HG03571 (cell line): ENCODE measurements around the gene COMT.

Experiments used
- ATAC-seq: cut with Tn5 transposase; IDR thresholded peaks from one replicate; pipeline ENCODE4 v1.9.1; 2021; ENCODE audit not compliant: unreplicated experiment

COMT gene

DNA sequence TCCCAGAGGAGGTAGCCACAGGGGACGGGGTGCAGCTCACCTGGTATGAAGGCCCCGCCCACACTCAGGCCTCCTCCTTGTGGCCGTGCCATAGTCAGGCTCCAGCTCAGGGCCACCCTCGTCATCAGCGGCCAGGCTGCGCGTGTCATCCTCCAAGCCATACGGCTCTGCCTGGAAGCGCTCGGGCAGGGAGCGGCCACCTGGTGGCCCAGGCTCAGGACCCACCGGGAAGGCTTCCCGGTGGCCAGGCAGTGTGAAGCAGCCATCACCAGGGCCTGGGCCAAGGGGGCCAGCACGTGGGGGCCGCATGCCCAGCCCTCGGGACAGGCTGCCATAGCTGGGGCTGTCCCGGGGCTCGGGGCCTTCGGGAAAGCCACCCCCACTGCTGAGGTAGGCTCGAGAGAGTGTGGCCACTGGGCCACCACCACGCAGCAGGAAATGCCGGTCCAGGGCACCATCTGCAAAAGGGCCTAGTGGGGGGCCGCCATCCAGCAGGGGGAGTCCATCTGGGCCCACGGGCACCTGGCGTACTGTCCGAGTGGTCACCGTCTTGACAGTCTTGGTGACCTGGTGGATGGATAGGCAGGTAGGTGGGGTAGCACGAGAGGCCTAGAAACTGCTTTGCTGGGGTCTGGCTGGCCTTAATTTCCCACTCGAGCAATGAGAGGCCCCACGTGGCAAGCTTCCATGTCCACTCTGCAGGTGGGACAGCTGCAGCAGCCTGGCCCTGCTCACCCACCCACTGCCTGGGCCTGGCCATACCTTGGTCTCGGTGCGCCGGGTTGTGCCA, 39.8 kb downstream of the COMT start:
- ATAC-seq = no peak

DNA sequence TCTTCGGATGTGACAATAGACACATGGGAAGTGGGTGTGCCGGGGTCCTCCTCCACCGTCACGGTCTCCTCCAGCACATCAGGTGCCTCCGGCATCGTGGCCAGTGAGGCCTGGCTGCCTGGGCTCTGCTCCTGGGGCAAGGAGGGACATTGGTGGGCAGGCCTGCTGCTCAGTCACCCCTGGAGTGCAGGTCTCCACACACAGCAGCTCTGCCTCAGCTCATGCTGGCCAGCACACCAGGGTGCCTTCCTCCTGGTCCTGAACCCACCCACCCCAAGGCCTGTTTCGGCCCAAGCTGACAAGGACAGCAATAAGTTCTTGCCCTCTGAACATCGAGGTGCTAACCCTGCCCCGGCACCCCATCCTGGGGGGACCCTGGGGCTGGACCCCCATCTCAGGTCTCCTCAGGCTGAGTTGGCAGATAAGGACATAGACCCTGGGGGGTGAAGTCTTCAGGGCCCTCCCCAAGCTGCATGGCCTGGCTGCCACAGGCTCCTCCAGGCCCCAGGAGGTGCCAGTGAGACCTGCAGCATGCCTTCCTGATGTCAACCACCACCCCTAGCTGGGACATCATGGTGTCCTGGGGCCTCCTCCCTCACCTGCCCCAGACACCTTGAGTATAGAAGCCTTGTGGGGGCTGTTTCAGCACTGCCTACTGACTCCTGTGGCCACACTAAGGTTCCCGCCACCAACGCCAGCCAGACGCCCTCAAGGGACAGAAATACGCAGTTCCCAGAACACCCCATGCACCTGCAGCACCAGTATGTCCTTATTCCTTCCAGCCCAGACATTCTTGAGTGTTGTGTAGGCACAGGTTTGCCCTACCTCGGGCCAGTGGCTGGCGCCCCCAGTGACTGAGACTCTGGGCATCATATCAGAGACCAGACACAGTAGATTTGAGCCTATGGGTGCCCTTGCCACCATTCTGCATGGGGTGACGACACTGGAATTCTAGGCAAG, 40.7 kb downstream of the COMT start:
- no peak for ATAC-seq

DNA sequence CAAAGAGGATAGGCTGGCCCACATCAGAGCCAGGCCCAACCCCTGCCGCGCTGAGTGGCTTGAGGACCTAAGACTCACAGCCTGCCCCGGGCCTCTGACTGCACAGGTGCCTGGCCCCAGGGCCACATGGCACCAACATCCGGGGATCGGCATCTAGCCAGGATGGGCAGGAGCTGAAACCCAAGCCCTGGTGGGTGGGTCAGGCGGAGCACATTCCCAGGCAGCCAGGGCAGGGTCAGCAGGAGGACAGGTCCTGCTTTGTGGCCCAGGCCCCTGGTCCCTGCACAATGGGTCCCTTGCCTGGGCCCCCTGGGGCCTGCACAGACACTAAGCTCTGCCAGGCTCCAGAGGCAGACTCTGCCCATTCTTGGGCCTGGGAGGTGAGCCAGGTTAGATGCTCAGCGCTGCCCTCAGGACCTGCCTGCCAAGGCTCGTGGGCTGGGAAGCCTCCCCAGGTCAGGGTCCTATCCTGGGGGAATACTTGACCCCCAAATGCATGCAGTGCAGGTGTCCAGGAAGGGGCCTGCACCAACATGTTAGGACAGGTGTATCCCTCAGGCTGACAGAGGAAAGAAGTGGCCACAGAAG, 41.5 kb downstream of the COMT start:
- no peak for ATAC-seq

DNA sequence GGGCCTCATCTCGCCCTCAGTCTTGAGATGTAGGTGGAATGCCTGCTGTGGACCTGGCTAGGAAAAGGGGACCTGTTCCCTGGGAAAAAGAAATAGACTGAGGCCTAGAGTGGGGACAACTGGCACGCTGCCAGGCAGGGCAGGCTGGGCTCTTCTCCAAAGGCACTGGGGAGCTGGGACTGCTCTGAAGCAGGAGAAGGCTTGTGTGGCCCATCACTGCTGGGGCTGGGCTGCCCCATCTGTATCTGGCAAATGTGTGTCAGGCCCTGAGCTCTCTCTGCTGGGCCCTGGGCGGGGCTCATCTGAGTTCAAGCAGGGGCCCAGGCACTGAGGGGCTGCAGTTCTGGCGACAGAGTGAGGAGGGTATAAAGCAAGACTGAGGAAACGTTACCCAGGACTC, 42.2 kb downstream of the COMT start:
- no peak for ATAC-seq

DNA sequence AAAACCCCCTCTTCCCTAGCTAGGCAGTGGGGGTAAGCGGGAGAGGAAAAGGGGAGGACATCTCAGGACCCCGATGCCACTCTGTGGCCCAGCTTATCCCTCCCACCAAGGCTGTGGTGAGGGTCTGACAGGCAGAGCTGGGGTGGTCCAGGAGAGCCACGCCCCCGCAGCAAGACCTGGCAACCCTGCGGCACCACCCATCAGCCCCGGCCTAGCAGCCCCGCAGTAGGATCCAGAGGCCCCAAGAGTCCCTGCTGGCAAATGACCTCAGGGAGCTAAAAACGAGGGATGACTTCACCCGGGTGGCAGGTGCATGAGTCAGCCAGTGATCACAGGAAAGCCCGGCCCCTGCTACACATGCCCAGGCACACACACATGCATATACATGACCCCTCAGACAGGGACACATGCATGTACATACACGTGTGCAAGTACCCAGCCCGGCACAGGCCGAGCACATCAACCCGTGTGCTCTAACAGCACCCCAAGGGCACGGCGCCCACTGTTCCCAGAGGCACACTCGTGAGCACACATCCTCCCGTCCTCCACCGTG, 42.7 kb downstream of the COMT start:
- no peak for ATAC-seq

DNA sequence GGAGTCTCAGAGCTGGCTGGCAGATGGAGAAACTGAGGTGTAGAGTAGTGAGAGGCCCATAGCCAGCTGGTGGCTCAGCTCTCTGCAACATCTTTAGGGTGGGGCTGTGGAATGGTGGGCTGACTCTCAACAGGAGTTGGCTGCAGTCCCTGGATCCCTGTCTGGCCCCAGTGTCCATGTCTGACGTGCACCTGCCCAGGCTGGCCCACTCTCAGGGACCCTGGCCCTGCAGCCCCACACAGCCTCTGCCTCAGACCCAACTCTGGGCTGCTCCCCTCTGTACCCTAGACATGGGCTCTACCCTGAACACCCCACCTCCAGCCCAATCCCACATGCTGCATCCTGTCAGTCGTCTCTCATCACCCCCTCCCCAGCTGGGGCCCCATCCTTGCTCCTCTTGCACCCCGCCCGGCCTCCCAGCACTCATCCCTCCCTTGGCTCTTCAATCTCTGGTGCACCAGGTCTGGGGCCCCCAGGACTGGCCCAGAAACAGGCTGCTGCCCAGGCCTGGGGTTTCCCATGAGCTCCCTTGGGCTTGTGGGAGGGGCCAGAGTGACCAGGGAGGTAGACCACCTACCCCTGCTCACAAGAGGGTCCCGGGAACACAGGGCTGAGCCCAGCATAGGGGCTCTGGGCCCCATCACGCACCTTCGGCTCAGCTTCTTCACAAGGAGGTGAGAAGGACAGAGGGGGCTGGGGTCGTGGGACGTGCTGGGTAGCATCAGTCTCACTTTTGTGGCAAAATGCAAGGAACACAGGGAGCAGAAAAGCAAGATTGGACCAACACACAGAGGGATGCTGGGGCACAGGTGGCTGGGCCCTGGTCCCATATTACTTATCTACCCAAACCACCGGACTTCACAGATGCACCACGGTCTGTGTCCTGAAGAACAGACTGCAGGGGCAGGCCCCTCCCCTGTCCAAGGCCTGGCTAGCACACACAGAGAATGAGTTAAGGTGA, 43.6 kb downstream of the COMT start:
- no peak for ATAC-seq

DNA sequence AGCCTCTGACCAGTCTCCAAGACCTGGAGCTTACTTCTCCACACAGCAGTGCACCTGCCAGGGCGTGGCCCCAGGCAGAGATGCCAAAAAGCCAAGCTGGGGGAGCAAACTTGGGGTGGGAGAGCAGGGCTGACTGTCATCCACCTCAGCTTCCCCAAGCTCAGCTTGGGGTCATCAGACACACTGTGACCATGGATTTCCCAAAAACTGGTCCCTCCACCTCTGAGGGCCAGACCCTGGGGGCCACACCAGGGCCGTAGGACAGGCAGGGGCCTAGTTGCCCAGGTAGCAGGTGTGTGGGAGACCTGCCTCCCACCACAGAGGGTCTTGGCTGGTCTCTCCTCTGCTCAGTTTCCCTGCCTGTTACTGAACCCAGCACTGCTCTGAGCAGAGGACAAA, 44.4 kb downstream of the COMT start:
- no peak for ATAC-seq

DNA sequence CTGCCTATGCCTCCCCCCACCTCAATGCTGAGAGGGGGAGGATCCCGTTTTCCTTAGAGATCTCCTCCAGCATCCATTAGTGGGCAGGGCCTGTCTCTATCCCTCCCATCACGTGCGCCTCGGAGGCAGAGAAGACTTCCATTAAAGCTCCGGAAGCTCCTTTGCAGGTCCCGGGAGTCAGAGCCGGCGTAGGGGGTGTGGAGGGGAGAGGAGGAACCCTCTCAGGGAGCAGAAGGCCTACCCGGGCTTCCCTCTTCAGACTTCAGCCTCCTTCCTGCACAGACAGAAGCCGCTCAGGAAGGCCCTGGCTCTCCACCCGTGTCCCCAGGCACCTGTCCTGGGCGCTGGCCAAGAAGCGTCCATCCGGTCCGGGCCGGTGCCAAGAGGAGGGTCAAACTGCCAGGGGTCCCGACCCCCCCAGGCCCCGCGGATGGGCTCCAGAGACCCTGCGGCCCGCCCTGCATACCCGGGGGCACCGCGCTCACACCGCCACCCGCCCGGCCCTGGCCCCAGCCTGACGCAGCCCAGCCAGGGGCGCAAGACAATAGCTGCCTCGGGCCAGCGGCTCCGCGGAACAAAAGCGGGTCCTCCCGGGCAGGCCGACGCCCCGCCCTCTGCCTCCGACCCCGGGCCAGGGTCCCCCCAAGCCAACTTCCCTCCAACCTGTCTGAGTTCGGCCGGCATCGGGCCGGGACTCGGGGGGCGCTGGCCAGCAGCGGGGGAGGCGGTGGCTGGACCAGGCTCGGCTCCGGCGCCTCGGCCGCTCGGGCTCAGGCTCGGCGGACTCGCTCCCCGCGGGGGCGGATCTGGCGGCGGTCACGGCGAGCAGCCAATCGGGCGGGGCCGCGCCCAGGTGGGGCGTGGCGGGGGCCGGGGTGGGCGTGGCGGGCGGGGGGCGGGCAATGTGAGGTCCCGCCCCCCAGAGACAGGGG, 45.1 kb downstream of the COMT start:
- no peak for ATAC-seq

DNA sequence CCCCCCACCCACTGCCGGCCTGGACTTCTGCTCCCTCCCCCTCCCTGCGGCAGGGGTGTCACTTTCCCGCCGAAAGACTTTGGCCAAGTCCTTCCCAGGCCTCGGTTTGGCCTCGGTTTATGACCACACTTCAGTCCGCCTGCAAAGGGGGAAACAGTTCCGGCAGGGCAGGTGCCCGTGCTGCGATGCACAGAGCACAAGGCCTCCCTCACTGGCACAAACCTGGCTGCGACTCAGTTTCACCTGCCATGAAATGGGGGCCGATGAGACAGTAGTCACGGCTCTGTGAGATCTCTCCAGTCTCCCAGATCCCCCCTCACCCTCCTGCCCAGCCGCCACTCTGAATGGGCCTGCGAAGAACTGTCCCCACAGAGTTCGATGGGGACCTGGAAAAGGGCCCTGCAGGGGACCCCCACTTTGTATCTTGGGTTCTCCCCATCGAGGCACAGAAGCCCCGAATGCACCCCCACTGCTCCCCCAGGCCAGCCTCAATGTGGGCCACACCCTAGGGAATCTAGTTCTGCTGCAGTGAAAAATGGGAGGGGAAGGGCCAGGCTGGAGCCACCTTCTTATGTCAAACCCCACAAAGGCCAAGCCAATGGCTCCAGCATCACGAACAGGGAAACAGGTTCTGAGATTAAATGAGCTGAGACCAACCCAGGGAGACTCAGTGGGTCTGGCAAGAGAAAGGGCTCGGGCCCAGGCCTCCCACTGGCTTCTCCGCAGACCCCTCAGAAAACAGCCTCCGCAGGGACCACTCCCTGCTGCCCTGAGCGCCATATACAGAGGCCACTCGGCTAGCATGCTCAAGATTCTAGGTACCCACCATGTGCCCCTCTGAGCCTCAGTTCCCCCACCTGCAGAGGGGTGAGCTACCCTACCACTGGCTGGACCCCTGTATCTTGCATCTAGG, 46.1 kb downstream of the COMT start:
- no peak for ATAC-seq

DNA sequence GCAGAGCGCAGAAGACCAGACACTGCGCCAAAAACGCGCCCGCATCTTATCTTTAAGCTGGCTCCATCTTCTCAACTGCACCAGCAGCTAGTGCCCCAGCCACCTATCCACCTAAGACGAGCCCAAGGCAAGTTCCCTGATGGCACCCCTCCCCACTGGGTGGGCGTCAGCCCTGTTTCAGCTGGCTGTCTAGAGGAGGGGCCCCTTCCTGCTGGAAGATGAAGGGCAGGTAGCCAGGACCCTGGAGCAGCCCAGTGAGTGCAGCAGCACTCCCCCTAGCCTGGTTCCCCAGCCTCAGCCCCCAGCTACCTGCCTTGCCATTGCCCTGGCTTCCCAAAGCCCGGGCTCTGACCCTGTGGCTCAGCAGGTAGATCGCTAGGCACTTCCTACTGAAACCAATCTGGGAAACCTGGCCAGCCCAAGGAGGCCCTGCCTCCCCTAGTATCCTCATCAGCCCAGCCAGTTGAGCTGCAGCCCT, 46.8 kb downstream of the COMT start:
- no peak for ATAC-seq

DNA sequence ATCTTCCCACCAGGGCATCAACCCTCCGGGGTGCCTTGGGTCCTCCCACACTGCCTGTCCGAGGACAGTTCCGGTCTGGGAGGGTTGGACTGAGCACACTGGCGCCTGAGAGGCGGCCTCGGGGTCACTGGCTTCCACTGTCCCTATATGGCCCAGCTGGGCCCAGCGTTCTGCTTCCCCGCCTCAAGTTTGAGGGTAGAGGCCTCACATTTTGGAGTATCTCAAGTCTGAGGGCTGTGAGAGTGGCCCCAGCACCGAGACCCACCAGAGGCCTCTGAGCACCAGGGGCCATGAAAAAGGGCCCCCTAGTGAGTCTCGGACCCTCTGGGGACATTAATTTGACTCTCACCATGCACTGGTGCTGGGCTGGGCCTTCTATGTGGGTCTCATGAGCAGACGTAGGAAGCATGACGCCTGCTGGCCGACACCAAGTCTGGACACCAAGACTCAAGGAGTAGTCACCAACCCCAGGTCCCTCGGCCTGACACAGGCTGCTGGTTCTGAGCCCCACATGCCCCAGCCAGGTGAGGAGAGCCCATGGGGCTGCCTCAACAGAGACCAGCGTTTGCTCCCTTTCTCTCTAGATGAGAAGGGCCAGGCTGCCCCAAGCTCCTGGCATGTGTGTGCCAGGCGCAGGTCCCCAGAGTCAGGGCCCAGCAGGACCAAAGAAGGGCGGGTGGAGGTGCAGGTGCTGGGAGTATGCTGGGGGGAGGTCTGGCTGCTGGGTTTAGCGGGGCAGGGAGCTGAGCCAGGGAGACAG, 47.6 kb downstream of the COMT start:
- no peak for ATAC-seq

DNA sequence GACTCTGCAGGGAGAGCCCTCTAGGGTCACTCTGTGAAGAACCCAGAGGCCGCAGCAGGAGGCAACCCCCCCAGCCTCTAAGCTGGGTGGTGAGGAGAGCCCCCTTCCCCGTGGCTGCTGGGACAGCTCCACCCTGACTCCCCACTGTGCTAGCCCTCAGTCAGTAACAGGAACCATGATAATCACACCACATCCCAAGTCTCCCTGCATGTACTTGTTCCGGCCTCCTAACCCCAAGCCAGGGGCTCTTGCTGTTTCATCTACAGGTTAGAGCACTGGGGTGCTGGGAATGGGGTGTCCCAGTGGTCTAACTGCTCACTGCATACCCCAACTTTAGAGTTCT, 48.1 kb downstream of the COMT start:
- no peak for ATAC-seq

DNA sequence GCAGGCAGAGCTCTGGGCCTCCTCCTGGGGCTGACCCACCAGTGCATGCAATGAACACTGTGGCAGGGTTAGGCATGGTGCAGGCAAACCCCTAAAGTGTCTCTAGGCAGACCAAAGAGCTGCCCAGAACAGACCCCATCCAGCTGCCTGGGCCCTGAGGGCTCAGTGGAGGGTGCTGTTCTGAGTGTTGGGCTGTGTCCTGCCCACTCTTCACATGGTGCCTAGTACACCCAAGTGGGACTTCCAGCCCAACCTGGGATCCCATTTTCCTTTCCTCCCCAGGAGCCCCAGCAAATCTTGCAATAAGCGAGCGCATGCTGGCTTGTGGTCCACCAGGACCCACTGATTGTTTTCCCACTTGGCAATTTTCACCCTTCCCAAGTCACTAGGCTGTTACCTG, 48.6 kb downstream of the COMT start:
- no peak for ATAC-seq

DNA sequence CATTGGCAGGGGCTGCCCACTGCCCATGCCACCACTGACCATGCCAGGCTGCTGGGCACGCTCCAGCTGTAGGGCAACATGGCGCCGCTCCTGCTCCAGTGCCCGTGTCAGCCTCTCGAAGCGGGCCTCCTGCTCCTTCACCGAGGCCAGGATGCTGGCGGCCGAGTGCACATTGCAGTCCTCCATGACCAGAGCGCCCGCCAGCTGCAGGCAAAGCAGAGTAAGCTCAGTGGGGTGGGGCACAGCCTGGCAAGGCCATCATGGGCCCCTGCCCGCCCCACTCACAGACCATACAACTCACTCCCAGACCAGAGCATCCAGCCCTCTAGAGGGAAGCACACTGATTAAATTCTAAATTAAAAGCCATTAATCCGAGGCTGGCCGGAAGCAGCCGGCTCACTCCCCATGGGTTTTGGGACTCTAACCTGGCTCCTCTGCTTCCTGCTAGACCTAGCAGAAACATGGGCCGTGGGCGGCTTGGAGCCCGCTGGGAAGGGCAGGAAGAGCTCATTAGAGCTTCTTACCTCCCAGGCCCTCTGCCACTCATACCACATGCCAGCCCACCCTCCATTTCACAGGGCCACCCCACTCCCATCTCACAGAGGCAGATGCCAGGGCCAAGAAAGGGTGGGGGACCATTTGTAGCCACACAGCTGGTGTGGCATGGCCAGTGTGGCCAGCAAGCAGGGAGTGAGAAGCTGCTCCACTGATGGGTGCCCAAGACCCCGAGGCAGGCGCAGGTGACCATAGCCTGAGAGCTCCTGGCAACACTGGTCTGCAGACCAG, 49.2 kb downstream of the COMT start:
- ATAC-seq = no peak

DNA sequence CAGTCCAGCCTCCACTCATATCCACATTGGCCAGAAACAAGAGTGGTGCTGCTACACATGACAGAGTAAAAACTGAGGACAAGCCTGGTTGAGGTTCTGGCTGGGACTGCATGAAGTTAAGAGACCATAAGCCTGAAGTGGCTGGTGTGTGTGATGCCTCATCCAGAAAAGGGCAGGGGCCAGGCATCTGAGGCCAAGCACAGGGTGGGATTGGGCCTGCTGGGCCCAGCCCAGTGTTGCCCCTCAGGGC, 49.7 kb downstream of the COMT start:
- no peak for ATAC-seq

DNA sequence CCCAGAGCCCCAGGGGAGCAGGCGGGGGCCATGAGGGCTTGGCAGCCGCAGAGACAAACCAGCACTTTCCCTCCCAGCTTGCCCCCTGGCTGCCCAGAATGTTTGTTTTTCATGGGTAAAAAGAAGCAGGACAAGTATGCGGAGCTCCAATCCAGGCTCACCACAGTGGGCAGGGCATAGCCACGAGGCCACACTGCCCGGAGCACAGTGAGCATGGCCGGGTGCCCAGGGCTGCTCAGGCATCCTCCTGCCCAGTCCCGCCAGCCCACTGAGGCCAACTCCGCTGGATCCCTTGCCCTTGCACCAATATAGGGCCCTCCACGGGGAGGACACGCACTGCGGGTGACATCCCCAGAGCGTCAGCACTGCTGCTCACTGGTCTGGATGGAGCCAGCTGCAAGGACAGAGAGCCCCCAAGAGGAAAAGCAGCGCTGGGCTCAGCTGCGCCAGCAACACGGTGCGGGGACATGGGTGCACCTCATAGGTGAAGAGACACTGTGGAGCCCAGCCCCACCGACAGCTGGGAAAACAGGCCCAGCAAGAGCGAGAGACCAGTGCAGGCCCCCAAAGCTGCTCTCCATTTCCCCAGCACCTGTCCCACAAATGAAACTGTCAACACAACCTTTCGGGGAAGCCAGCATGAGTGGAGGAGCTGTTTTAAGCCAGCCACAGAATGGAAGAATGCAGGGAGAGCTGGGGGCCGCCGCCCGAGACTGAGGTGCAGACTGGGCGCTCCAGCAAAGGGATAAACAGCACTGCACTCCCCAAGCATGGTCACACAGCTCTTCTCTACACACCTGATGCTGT, 50.3 kb downstream of the COMT start:
- no peak for ATAC-seq
